ENCODE measurements around the gene SLX9.

GRCh38 chr21:44965251-44966022, 25.6 kb downstream of the SLX9 start:
- TF ChIP-seq, protein P1, sequence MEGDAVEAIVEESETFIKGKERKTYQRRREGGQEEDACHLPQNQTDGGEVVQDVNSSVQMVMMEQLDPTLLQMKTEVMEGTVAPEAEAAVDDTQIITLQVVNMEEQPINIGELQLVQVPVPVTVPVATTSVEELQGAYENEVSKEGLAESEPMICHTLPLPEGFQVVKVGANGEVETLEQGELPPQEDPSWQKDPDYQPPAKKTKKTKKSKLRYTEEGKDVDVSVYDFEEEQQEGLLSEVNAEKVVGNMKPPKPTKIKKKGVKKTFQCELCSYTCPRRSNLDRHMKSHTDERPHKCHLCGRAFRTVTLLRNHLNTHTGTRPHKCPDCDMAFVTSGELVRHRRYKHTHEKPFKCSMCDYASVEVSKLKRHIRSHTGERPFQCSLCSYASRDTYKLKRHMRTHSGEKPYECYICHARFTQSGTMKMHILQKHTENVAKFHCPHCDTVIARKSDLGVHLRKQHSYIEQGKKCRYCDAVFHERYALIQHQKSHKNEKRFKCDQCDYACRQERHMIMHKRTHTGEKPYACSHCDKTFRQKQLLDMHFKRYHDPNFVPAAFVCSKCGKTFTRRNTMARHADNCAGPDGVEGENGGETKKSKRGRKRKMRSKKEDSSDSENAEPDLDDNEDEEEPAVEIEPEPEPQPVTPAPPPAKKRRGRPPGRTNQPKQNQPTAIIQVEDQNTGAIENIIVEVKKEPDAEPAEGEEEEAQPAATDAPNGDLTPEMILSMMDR (IDR thresholded peaks at IDR 0.05): no peak
- no peak for TF ChIP-seq ZFX (IDR thresholded peaks at IDR 0.05; ENCODE audit: borderline replicate concordance)
